Tibial nerve (tissue), 4 donors: ENCODE results near the gene TSPAN32.

ENCODE experiments used
- EP300 ChIP-seq, 2 donors: sonication (generic); formaldehyde crosslinking; IDR thresholded peaks; one replicate each; pipeline ENCODE4 v1.6.1; 2017; ENCODE audit warnings: antibody characterized with exemption in 2 of 2, mild to moderate bottlenecking in 1 of 2
- POLR2A ChIP-seq, 2 donors: fragments of 450-650 bp; IDR thresholded peaks; one replicate each; pipeline ENCODE4 v1.6.1; 2017; ENCODE audit warnings: antibody characterized with exemption in 2 of 2, mild to moderate bottlenecking in 2 of 2, moderate library complexity in 2 of 2
- TF ChIP-seq, protein P1 (sequence below), 5 experiments: fragments of 200-600 bp in 3 of 5; fragments of 450-650 bp in 2 of 5; sonication (generic) in 3 of 5; IDR thresholded peaks; one replicate each; pipeline ENCODE4 v1.5.1; 2016 to 2019; ENCODE audit warnings: antibody characterized with exemption in 5 of 5, mild to moderate bottlenecking in 3 of 5, moderate library complexity in 2 of 5

DNA sequence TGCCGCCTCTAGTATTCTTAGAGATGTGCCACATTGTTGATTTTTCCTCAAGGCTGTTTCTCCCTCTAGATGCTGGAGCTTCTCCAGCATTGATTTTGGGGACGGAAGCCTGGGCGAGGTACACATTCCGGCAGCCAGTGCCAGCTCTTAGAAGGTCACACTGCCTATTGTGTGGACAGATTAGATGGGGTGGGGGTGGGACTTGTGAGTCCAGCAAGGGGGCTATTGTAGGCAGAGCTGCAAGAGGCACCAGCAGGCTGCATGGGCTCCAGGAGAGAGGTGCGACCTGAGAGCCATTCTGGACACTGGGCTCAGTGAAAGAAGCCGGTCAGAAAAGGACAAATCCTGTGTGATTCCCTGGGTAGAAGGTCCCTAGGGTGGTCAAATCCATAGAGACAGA lies 12.5 kb upstream of the TSPAN32 start:
- TF ChIP-seq POLR2A (IDR thresholded peaks at IDR 0.05), result no peak
- no peak for TF ChIP-seq EP300 (IDR thresholded peaks at IDR 0.05)
- TF ChIP-seq, protein P1, sequence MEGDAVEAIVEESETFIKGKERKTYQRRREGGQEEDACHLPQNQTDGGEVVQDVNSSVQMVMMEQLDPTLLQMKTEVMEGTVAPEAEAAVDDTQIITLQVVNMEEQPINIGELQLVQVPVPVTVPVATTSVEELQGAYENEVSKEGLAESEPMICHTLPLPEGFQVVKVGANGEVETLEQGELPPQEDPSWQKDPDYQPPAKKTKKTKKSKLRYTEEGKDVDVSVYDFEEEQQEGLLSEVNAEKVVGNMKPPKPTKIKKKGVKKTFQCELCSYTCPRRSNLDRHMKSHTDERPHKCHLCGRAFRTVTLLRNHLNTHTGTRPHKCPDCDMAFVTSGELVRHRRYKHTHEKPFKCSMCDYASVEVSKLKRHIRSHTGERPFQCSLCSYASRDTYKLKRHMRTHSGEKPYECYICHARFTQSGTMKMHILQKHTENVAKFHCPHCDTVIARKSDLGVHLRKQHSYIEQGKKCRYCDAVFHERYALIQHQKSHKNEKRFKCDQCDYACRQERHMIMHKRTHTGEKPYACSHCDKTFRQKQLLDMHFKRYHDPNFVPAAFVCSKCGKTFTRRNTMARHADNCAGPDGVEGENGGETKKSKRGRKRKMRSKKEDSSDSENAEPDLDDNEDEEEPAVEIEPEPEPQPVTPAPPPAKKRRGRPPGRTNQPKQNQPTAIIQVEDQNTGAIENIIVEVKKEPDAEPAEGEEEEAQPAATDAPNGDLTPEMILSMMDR (IDR thresholded peaks at IDR 0.05), result no peak
